ENCODE results near the gene TRAIP. TPM values are rescaled to one million over a fixed set of nuclear protein-coding genes. Genes with fewer than 3 reads are reported as not detected.
A peak's percentile ranks its signal among the peaks of the same experiment; 100 is the strongest.

TRAIP gene
- total RNA-seq, 2 experiments from 2014 or later, result 24.0 to 24.4 TPM

GRCh38 chr3:49867871-49868321 lies 11.5 kb upstream of the TRAIP start:
- Mint-ChIP-seq H3K4me3 (no peak overlapping the region), H3K4me1 (no peaks in the 10 kb centered on the region), H3K27me3 (peaks cover 42% of the 10 kb centered on the region), H3K27ac (no peak overlapping the region), H3K36me3 (no peaks in the 10 kb centered on the region), H3K9me3 (no peaks in the 10 kb centered on the region)
- peak; percentile 46 for ATAC-seq (ENCODE audit: low read depth)
- POLR2A ChIA-PET, result interaction anchor here (0.7 kb wide), 1 partner anchor 1208 kb away, joined by 3 read pairs; no protein-coding TSS in a partner anchor
- peak; percentile 47 for DNase-seq

- no peaks in the 10 kb centered on the region for H3K4me1 Mint-ChIP-seq
Measured at GRCh38 chr3:49867400-49867799, 11.0 kb upstream of the TRAIP start.

DNA sequence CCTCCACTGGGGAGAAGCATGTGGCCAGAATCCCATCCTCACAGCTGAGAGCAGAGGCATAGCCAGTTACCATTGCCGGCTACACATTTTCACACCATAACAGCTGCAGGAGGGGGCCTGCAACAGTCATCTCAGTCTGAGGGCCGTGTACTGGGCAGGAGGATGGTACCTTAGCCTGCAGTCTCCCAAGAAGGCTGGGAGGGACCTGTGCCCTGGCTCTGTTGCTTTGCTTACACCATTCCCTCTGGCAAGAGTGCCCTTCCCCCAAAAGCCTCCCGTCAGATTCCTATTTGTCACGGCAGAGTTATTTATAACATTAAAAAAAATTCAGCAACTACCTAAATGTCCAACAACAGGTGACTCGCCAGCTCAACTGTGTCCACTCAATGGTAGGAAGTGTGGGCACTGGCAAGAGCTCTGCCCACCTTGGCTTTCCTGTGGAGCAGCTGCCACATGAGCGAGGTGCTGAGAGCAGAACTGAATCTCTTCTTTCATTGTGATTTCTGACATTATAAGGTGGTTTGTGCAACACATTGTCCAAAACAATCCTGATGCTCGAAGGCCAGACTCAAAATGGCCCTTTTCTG lies 8.9 kb upstream of the TRAIP start:
- no peaks in the 10 kb centered on the region for H3K9me3 Mint-ChIP-seq
- no peaks in the 10 kb centered on the region for H3K4me1 Mint-ChIP-seq
- DNase-seq (no peak), ATAC-seq (ENCODE audit: low read depth) (no peak)
- no peak overlapping the region for H3K4me3 Mint-ChIP-seq
- no peaks in the 10 kb centered on the region for H3K36me3 Mint-ChIP-seq
- peaks cover 35% of the 10 kb centered on the region for H3K27me3 Mint-ChIP-seq
- POLR2A ChIA-PET, result no interaction called here
- no peak overlapping the region for H3K27ac Mint-ChIP-seq

More at GRCh38 chr3:49867400-49867799, 11.0 kb upstream of the TRAIP start:
- ATAC-seq (ENCODE audit: low read depth) (no peak), DNase-seq (no peak)
- Mint-ChIP-seq H3K27ac (no peak overlapping the region), H3K4me3 (no peak overlapping the region), H3K9me3 (no peaks in the 10 kb centered on the region), H3K36me3 (no peaks in the 10 kb centered on the region), H3K27me3 (peaks cover 42% of the 10 kb centered on the region)
- POLR2A ChIA-PET, result no interaction called here

DNA sequence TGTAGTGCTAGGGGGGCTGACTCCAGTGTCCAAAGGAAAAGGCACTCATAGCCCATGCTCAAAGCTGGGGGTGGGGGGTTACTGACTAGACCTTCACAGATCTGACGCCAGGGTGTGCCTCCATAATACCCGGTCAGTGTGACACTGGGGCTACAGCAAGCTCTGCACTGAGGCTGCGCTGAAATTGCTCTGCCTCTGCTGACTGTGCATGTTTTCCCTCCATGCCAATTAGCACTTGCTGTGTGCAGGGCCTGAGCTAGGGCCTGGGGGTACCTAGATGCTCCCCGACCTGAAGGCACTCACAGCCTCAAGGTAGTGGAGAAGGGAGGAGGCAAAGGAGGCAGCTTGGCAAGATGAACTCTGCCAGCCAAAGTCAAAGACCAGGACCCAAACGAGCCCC lies 8.1 kb upstream of the TRAIP start:
- H3K4me3 Mint-ChIP-seq, result no peak overlapping the region
- POLR2A ChIA-PET, result no interaction called here

DNA sequence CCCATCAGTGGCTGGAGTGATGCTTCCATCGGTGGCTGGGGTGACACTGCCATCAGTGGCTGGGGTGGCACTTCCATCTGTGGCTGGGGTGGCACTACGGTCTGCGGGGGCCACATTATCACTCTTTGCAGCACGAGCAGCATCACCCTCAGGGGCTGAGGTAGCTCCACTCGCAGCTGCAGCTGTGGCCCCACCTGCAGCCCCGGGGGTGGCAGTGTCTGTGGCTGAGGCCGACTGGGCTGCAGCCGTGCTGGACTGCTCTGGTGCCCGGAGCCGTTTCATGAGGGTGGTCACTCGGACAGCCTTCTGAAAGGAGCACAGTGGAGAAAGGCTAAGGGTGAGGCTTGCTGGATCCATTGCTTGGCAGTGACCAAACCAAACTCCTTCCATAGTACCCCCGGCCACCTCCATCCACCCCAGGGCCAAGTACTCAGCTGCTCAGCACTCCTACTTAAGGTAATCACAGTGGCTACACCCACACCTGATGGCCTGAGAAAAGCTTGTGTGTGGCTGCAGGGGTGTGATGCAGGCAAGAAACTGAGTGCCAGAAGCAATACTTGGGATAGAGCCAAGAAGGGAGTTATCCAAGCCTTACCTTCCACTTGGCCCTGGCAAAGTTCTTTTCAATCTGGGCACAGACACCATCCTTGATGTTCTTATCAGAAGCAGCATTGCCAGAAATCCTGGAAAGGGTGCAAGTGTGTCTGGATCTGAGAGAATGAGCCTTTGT lies 3.4 kb upstream of the TRAIP start:
- POLR2A ChIA-PET, result no interaction called here
- no peaks in the 10 kb centered on the region for H3K36me3 Mint-ChIP-seq
- no peak for ATAC-seq (ENCODE audit: low read depth)
- H3K4me1 Mint-ChIP-seq, result peaks cover 10% of the 10 kb centered on the region
- peaks cover 8% of the 10 kb centered on the region for H3K27me3 Mint-ChIP-seq
- no peak overlapping the region for H3K4me3 Mint-ChIP-seq
- no peak overlapping the region for H3K27ac Mint-ChIP-seq
- no peaks in the 10 kb centered on the region for H3K9me3 Mint-ChIP-seq
- DNase-seq, result no peak

More for the DNA sequence above, 8.1 kb upstream of the TRAIP start:
- Mint-ChIP-seq H3K9me3 (no peaks in the 10 kb centered on the region), H3K27me3 (peaks cover 30% of the 10 kb centered on the region), H3K4me1 (no peaks in the 10 kb centered on the region), H3K36me3 (no peaks in the 10 kb centered on the region), H3K27ac (no peak overlapping the region)
- ATAC-seq (ENCODE audit: low read depth) (no peak), DNase-seq (no peak)

- peaks cover 3% of the 10 kb centered on the region for H3K36me3 Mint-ChIP-seq
- H3K9me3 Mint-ChIP-seq, result no peaks in the 10 kb centered on the region
- no peak for ATAC-seq (ENCODE audit: low read depth)
- POLR2A ChIA-PET, result interaction anchor here (0.9 to 2.1 kb wide), 4 partner anchors 11 to 85 kb away, joined by 3 to 9 read pairs (median 5); partner anchors contain the start of genes INKA1 and RBM6
- H3K27me3 Mint-ChIP-seq, result no peaks in the 10 kb centered on the region
- peak overlapping the region; percentile 91 for H3K27ac Mint-ChIP-seq
- H3K4me1 Mint-ChIP-seq, result peaks cover 14% of the 10 kb centered on the region
- H3K4me3 Mint-ChIP-seq, result peak overlapping the region; percentile 95
- DNase-seq, result no peak
Measured at GRCh38 chr3:49855662-49856061, 702 bp downstream of the TRAIP start.

DNA sequence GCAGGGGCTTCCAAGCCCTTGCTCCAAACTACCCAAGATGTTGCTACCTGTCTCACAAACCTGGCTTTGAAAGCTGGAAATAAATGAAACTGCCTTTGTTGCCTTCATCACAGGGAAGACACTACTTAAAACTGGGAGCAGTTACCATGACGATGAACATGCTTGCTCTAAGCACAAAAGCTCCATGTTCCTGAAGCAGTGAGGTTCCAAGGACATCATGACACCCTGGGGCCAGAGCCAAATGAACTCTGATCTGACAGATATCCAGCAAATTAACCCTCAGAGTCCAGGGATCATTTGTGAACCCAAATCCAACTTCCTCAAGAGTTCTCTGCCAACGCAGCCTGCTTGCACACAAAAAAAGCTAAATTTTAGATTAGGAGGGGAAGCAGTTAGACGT lies 10.7 kb downstream of the TRAIP start:
- peaks cover 2% of the 10 kb centered on the region for H3K4me1 Mint-ChIP-seq
- POLR2A ChIA-PET, result interaction anchor here (1.1 kb wide), 1 partner anchor 10 kb away, joined by 3 read pairs; no protein-coding TSS in a partner anchor

DNA sequence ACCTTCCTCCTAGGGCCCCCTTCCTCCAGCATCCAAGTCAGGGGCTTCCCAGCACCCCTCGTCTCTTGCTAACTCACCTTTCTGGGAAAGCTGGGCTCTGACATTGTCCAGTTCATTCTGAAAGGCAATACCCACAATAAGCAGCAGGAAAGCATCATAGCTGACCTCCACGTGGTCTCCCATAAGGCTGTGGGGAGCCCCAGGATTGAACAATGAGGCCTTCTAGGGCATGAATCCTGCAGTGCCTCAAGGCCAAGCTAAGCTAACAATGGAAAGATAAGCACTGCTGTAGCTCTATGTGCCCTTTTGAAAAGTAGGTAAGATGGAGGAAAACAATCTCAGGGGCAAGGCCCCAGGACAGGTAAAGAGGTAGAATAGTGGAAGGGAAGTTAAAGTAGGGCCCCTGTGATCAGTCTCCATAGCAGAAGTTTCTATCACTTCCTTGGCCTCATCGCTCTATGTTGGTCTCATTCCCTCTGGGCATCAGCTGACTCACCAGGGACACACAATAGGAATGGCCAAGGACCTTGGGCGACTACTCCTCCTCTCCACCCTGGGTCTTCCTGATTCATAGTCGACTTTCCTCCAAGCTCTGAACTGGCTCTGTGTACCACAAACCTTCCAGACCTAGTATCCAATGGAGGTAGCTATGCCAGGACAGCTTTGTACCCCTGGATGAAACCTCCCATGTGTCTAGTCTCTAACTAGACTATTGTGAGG lies 11.7 kb downstream of the TRAIP start:
- POLR2A ChIA-PET, result interaction anchor here (0.7 to 1.3 kb wide), 5 partner anchors 11 to 141 kb away, joined by 3 to 9 read pairs (median 3); partner anchors contain the start of gene INKA1
- no peaks in the 10 kb centered on the region for H3K4me1 Mint-ChIP-seq
- ATAC-seq (ENCODE audit: low read depth) (no peak), DNase-seq (no peak)
- no peaks in the 10 kb centered on the region for H3K27me3 Mint-ChIP-seq
- no peak overlapping the region for H3K27ac Mint-ChIP-seq
- peaks cover 10% of the 10 kb centered on the region for H3K36me3 Mint-ChIP-seq
- H3K4me3 Mint-ChIP-seq, result no peak overlapping the region
- no peaks in the 10 kb centered on the region for H3K9me3 Mint-ChIP-seq

More for the DNA sequence above, 10.7 kb downstream of the TRAIP start:
- ATAC-seq (ENCODE audit: low read depth) (no peak), DNase-seq (no peak)
- Mint-ChIP-seq H3K4me3 (no peak overlapping the region), H3K9me3 (no peaks in the 10 kb centered on the region), H3K27me3 (no peaks in the 10 kb centered on the region), H3K36me3 (peaks cover 12% of the 10 kb centered on the region), H3K27ac (no peak overlapping the region)

DNA sequence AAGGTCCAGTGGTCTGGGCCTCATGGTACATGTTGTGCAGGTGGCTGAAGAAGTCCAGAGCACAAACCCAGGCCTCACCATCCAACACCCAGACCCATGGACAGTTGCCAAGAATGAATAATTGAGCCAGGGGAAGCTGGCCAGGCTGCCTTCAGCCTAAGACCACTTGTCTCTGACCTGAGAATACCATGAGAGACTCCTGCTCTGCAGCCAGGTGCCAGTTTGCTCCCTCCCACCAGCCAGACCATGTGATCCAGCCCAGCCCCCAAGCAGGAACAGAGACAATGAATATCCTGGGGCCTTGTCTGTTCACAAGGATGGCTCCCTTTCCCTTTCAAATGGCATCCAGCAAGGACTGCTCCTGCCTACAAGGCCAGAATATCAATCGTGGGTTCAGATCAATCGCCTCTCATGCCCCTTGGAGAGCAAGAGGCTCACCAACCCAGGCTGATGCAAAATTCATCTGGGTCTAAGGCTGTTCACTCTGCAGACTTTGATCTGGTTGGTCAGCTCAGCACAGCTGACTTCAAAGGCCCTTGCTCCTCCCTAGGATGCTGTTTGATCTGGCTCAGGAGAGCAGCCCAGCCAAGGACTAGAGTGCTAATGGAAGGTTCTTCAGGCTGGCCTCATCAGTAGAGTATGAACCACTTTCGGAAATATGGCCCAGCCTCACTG lies 13.4 kb downstream of the TRAIP start:
- Mint-ChIP-seq H3K4me1 (peaks cover 1% of the 10 kb centered on the region), H3K27me3 (no peaks in the 10 kb centered on the region), H3K4me3 (no peak overlapping the region), H3K9me3 (no peaks in the 10 kb centered on the region), H3K27ac (no peak overlapping the region), H3K36me3 (peaks cover 12% of the 10 kb centered on the region)
- no peak for DNase-seq
- ATAC-seq (ENCODE audit: low read depth), result no peak
- POLR2A ChIA-PET, result no interaction called here

DNA sequence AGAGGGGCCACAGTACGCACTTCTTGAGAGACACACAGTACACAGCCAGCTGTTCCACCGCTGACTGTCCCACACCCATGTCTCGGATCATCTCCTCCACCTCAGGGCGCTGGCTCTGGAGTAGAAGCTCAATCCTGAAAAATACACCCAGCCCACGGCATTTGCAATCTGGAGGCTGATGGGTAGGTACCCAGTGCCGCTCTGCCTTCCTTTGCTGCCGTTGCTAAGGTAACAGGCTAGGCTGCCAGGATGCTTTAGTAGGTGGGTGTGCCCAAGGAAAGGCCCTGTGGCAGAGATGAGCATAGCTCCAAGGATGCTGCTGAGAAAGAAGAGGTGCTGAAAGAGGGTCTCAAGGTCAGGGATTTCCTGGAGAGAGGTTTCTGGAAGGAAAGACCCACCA lies 14.6 kb downstream of the TRAIP start:
- H3K36me3 Mint-ChIP-seq, result peaks cover 8% of the 10 kb centered on the region
- no peak overlapping the region for H3K4me3 Mint-ChIP-seq
- ATAC-seq (ENCODE audit: low read depth) (no peak), DNase-seq (no peak)
- no peak overlapping the region for H3K27ac Mint-ChIP-seq
- H3K9me3 Mint-ChIP-seq, result no peaks in the 10 kb centered on the region
- POLR2A ChIA-PET, result interaction anchor here (1.0 to 7.2 kb wide), 2 partner anchors 28 to 38 kb away, joined by 3 to 72 read pairs; partner anchors contain the start of genes INKA1 and UBA7
- H3K4me1 Mint-ChIP-seq, result peaks cover 1% of the 10 kb centered on the region
- no peaks in the 10 kb centered on the region for H3K27me3 Mint-ChIP-seq

GRCh38 chr3:49841126-49841696 lies 15.2 kb downstream of the TRAIP start:
- Mint-ChIP-seq H3K36me3 (peaks cover 8% of the 10 kb centered on the region), H3K4me1 (peaks cover 1% of the 10 kb centered on the region), H3K9me3 (no peaks in the 10 kb centered on the region), H3K27ac (no peak overlapping the region), H3K4me3 (no peak overlapping the region), H3K27me3 (no peaks in the 10 kb centered on the region)
- DNase-seq (no peak), ATAC-seq (ENCODE audit: low read depth) (peak; percentile 48)
- POLR2A ChIA-PET, result interaction anchor here (1.0 to 7.2 kb wide), 2 partner anchors 28 to 37 kb away, joined by 3 to 72 read pairs; partner anchors contain the start of genes INKA1 and UBA7

GRCh38 chr3:49840388-49840787 lies 16.0 kb downstream of the TRAIP start:
- H3K27me3 Mint-ChIP-seq, result no peaks in the 10 kb centered on the region
- no peak overlapping the region for H3K4me3 Mint-ChIP-seq
- POLR2A ChIA-PET, result interaction anchor here (7.2 kb wide), 1 partner anchor 36 kb away, joined by 72 read pairs; the partner anchor contains the start of gene INKA1
- H3K27ac Mint-ChIP-seq, result no peak overlapping the region
- no peaks in the 10 kb centered on the region for H3K9me3 Mint-ChIP-seq
- DNase-seq, result no peak
- H3K36me3 Mint-ChIP-seq, result peaks cover 6% of the 10 kb centered on the region
- no peak for ATAC-seq (ENCODE audit: low read depth)
- H3K4me1 Mint-ChIP-seq, result peaks cover 1% of the 10 kb centered on the region
